Stimulated activated CD8-positive, alpha-beta memory T cell treated with anti-CD3 and anti-CD28 coated beads, Interleukin-15, amount 100 ng/mL, for 1 hour (primary cell): Measurements from ENCODE around the gene TOPBP1.
"Not testable (repeated sequence)": the region's sequence is repeated elsewhere in the genome, so short reads cannot be mapped to it uniquely, and the experiment has no call there.

ENCODE experiments used
- DNase-seq: peaks from one replicate; pipeline ENCODE4 v3.0.0-alpha.2; 2020; ENCODE audit warnings: low read depth

The TOPBP1 gene

GRCh38 chr3:133570937-133571320, 90.8 kb downstream of the TOPBP1 start:
- DNase-seq, result no peak

GRCh38 chr3:133570139-133570936, 91.4 kb downstream of the TOPBP1 start:
- no peak for DNase-seq

DNA sequence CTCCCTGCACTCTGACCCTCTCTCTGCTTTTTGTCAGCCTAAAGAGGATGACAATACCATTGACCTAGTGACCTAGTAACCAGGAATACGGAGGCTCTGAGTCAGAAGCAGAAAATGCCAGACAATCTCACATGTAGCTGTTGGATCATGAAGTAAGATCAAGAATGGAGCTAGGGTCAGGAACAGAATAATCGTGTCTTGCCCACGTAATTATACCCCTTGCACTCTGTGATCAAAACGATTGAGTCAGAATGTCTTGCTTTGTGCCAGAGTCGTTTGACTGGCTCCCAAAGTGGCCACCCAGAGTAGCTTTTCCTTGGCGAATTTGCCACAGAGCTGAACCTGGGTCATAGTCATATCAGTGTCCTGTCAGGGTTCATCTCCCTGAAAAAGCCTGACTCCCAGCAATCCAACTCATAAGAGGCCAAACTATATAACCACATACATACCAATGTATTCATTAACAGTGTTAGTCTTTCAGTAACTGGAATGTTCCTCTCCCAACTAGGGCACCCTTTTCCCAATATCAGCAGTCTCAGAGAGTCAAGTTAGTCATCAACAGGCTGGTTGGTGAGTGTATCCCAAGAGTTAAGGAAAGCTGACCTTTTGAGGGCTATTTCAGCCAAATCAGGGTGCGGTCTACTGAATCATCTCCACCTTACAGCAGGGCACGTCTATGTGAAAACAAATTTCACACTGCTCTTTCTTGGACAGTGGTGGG, 93.3 kb downstream of the TOPBP1 start:
- no peak for DNase-seq

GRCh38 chr3:133563816-133564215, 97.9 kb downstream of the TOPBP1 start:
- DNase-seq, result no peak

DNA sequence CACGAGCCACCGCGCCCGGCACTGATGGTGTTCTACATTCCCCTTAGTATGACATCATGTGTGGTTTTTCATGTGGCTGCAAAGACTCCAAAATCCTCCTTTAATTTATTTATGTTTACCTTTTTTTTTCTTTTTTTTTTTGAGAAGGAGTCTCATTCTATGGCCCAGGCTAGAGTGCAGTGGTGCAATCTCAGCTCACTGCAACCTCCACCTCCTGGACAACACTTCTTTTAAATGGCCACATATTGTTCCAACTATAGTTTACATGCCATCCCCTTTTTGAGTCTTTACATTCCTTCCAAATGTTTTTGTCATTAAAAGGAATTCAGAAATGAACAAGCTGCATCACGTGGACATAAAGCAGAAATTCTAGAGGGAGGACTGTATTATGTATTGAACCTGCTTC, 98.6 kb downstream of the TOPBP1 start:
- DNase-seq, result no peak

DNA sequence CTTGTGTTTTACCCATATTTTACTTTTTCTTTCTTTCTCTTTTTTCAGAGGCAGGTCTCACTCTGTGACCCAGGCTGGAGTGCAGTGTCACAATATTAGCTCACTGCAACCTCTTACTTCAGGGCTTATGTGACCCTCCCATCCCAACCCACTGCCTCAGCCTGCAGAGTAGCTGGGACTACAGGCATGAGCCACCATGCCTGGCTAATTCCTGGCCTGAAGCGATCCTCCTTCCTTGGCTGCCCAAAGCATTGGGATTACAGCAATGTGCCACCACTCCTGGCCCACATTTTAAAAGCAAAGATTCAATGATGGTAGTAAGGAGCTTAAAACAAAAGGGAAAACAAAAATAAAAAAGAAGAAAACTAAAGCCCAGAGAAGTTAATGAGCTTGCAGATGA, 99.4 kb downstream of the TOPBP1 start:
- DNase-seq, result no peak

DNA sequence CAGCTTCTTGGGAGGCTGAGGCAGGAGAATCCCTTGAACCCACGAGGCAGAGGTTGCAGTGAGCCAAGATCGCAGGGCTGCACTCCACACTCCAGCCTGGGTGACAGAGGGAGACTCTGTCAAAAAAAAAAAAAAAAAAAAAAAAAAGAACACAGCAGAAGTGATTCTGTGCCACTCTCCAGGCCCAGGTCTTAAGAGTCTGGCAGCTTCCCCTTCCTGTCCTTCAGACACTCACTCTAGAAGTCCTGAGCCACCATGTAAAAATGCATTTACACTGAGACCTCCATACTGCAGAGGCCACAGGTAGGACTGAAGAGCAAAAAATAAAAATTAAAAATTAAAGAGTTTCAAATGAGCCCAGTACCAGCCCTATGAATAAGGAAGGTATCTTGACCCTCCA, 100.1 kb downstream of the TOPBP1 start:
- no peak for DNase-seq

GRCh38 chr3:133551589-133551988, 110.2 kb downstream of the TOPBP1 start:
- DNase-seq, result not testable (repeated sequence)
